Measurements from ENCODE around the gene ZNF761.
"Not testable (repeated sequence)": the region's sequence is repeated elsewhere in the genome, so short reads cannot be mapped to it uniquely, and the experiment has no call there.

ZNF761 gene
- 12.1 to 27.5 (median 18.0) reads per million in 4 donors for total RNA-seq

DNA sequence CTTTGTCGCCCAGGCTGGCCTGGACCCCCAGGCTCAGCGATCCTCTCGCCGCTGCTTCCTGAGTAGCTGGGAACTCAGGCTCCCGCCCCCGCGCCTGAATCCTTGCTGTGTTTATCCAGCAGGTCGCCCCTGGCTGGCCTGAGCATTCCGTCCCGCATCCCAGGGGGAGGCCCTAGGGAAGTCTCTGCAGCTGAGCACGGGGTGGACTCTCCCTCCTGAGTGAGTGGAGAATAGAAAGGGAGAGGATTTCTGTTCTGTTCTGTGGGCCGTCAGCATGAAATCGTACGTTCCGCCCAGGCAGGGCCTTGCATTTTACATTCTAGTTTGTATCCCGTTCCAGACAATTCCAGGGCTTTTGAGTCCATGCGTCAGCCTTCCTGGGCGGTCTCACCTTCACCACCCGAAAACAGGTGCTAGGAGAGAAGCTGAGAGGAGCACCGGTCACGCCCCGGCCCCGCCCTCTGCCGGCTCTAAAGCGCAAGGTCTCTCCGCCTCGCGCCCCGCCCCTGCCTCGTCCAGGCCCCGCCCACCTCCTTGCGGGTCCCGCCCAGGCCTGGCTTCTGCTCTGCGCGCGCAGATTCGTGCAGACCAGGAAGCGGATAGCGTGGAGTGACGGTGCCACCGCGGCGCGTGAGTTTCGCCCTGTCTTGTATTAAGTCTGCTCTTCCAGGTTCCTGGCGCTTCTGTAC, at the start of gene ZNF761:
ZNF761 (plus strand) TSS at position 586 of the 689 bp plus-strand sequence. CDS start 15,285 bp downstream, outside the sequence.
- DNase-seq, result peak; percentile 94 to 97 (median 96)

- DNase-seq, result no peak
Observed at GRCh38 chr19:53388168-53388567, 43.6 kb upstream of the ZNF761 start.

DNA sequence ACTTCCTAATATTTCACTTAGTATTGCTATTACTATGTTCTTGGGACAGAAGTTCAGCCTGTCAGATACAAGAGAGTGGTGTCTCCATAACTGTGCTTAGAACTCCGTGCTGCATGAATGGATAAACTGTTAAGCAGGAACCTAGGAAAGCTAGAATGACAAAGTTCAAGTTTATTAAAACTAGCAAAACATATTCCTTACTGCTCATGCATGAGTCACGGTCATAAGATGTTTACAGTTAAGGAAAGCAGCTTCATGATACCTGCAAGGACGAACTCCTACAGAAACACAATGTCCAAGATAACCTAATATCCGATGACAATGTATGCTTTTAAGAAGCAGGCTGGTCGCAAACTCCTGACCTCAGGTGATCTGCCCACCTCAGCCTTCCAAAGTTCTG, 42.9 kb upstream of the ZNF761 start:
- DNase-seq, result no peak

DNA sequence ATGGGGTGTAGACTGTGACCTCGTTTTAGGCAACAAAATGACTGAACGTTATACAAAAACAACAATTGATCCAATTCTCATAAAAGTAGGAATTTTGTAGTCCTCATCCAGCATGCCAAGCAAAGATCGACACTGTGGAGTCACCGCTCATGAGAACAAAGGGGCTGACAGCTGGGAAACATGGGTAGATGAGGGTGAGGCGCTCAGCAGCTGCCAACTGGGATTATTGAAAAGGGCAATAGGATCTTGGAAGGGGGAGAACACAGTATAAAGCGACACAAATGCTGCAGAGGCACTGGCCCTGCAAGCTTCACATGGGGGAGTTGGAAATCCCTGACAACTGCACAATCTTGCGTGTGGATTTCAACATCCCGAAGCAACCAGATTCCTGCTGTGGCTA, 42.2 kb upstream of the ZNF761 start:
- DNase-seq, result no peak

DNA sequence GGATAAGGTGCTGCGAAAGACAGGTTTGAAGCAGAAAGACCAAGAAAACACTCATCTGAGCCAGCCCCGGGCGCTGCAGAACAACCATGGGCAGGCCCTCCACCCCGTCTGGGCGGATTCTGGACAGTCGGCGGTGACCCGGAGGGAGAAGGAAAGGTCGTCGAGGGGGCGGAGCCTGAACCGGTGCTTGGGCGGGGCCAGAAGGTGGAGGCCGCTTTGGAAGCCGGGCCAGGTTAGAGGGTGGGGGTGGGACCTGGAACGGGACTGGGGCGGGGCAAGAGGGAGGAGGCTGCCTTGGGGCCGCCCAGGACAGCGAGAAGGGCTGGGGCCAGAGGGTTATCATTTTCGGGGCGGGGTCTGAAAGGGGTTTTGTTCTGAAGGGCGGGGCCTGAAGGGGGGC, 41.8 kb upstream of the ZNF761 start:
- no peak for DNase-seq

DNA sequence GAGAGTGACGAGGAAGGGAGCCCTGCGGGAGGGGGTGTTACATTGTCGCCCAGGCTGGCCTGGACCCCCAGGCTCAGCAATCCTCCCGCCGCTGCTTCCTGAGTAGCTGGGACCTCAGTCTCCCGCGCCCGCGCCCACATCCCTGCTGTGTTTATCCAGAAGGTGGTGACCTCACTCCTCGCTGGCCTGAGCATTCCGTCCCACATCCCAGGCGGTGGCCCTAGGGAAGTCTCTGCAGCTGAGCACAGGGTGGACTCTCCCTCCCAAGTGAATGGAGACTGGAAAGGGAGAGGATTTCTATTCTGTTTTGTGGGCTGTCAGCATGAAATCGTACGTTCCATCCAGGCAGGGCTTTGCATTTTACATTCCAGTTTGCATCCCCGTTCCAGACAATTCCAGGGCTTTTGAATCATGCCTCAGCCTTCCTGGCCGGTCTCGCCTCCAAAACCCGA, 37.2 kb upstream of the ZNF761 start:
- DNase-seq, result no peak

GRCh38 chr19:53394974-53395839, 36.6 kb upstream of the ZNF761 start, which contains the start of gene ZNF765:
ZNF765 (plus strand) TSS chr19:53395149; CDS start chr19:53398016, 2,867 bp downstream.
- peak; percentile 89 to 96 (median 92) for DNase-seq

GRCh38 chr19:53395840-53396524, 35.8 kb upstream of the ZNF761 start:
- DNase-seq, result not testable (repeated sequence)

DNA sequence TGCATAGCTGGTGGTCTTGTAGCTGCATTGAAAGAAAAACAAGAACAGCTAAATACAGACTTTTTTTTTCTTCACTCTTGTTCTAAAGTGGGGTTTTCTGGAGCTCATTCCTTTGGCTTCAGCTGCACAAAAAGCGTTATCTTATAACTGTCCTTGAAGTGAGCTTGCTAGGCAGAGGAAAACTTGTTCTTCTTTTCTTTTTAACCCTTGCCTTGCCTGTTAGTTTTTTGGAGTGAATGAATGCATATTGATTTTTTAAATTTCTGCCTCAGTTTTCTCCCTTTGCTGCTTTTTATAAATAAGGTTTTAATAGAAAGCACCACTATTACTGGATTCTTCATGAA, 35.3 kb upstream of the ZNF761 start:
- DNase-seq, result no peak

GRCh38 chr19:53397918-53398317, 33.9 kb upstream of the ZNF761 start:
- not testable (repeated sequence) for DNase-seq

DNA sequence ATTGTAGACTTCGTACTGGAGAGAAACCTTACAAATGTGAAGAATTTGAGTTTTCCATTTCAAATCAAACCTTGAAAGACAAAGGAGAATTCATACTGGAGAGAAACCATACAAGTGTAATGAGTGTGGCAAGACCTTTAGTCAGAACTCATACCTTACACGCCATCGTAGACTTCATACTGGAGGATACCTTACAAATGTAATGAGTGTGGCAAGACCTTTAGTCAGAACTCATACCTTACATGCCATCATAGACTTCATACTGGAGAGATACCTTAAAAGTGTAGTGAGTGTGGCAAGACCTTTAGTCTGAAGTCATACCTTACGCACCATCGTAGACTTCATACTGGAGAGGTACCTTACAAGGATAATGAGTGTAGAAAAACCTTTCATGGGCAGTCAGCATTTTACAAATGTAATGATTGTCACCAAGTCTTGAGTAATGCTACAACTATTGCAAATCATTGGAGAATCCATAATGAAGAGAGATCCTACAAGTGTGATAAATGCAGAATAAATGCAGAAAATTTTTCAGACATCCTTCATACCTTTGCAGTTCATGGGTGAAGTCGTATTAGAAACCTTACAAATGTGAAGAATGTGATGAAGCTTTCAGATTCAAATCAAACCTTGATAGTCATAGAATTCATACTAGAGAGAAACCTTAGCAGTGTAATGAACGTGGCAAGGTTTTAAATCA, 22.1 kb upstream of the ZNF761 start:
- no peak for DNase-seq

- not testable (repeated sequence) for DNase-seq
Observed at GRCh38 chr19:53420520-53421315, 11.1 kb upstream of the ZNF761 start.

GRCh38 chr19:53422551-53422950, 9.2 kb upstream of the ZNF761 start:
- DNase-seq, result no peak

DNA sequence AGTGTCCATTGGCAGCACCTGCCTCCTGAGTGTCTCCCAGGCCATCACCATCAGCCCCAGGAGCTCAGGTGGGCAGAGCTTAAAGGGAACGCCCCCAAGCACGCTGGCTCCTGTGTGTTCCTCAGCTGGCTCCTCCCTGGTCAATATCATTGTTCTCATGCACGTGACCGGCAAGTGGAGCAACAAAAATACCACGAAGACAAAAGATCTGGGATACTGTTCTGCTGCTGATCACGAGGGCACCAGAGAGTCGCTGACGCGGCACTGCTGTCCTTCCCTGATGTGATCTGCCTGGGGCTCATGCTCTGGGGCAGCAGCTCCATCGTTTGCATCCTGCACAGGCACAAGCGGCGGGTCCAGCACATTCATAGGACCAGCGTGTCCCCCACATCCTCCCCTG, 8.7 kb upstream of the ZNF761 start:
- DNase-seq, result not testable (repeated sequence)

DNA sequence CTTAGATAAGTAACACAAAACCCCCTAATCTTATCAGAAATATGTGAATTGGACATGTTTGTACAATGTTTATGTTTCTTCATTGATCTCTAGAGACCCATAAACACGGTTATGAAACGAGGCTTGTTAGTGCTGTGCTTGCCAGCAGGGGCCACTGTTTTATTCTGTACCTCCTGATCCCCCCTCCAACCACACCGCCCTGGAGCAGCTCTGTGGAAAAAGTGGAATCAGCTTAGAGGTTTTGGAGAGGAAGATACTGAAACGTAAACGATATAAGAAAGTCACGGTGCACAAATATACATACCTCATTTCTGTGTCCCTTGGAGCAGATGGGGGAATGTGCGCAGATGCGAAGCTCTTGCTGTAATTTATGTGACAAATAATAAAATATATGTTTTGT, 8.1 kb upstream of the ZNF761 start:
- not testable (repeated sequence) for DNase-seq

GRCh38 chr19:53424968-53425597, 6.7 kb upstream of the ZNF761 start:
- peak; percentile 21 to 63 (median 51) for DNase-seq

DNA sequence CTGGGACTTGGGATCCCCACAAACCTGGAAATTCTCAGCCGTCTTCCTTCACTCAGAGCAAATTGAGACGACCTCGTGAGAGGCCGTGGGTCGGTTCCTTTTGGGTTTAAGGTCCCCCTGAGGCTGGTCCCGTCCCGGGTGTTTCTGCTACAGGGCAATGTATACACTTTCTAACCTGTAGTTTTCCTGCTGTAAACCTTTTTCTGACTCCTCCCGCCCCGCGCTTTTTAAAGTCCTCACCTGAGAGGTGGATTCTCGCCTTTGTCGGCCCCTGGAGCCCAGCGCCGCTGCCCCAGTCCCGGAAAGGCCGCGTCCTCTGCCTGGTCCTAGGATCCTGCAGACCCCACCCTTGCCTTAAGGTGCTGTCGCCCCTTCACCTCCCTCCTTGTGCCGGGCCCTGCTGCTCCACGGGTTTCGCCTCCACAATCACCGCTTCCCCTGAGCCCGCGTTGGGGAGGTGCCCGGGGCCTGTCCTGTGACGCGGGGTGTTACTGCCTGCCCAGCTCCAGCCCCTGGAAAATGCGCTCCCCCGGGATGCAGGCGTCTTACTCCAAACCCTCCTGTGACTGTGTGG, 391 bp downstream of the ZNF761 start:
- peak in 2 of 5 donors; percentile 7 to 16 for DNase-seq

GRCh38 chr19:53443809-53444208, 12.0 kb downstream of the ZNF761 start:
- DNase-seq, result not testable (repeated sequence)

GRCh38 chr19:53447196-53447595, 15.4 kb downstream of the ZNF761 start:
- DNase-seq, result not testable (repeated sequence)

- DNase-seq, result no peak
Observed at GRCh38 chr19:53455828-53456227, 24.0 kb downstream of the ZNF761 start.
